Activated CD8-positive, alpha-beta memory T cell treated with anti-CD3 and anti-CD28 coated beads, Interleukin-2, amount 50 U/mL, for 1 hour (primary cell): Measurements from ENCODE around the gene CEP170B.
"Not testable (repeated sequence)": the region's sequence is repeated elsewhere in the genome, so short reads cannot be mapped to it uniquely, and the experiment has no call there.

Experiments used
- DNase-seq: peaks from one replicate; pipeline ENCODE4 v3.0.0-alpha.2; 2020; ENCODE audit errors: extremely low read depth

The CEP170B gene

DNA sequence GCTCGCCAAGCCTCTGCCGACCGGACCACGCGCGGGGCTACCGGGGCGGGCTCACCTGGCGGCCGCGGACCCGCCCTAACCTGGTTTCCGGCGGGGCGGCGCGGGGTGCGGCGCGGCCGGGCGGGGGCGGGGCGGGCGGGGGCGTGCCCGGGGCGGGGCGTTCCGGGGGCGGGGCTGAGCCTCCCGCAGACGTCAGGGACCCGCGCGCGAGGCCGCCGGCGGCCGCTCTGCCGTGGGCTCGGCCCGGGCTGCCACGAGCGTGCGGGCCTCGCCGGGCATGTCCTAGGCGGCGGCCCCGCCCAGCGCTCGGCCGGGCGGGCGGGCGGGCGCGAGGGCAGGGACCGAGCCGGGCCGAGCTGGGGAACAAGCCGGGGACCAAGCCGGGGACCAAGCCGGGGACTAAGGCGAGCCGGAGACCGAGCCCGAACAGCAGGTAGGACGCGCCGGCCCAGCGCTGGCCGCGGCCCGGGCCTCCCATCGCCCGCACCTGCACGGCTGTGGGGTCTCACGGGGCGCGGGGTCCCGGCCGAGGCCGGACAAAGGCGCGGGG, at the start of gene CEP170B:
Gene CEP170B (plus strand): TSS at position 188 of the 550 bp plus-strand sequence. CDS start 3,183 bp downstream, outside the sequence.
- no peak for DNase-seq

DNA sequence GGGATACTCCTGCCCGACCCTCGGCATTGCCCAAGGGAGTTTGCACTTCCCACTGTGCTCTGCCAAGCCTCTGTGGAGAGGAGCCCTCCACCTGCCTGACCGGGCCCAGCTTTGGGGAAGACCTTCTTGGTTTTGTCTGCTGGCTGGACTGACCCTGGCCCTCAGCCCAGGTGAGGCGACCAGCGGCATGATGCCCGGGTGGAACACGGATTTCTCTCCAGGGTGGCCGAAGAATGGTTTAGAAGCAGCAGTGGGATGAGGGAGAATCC, 48.5 kb upstream of the CEP170B start:
- no peak for DNase-seq

DNA sequence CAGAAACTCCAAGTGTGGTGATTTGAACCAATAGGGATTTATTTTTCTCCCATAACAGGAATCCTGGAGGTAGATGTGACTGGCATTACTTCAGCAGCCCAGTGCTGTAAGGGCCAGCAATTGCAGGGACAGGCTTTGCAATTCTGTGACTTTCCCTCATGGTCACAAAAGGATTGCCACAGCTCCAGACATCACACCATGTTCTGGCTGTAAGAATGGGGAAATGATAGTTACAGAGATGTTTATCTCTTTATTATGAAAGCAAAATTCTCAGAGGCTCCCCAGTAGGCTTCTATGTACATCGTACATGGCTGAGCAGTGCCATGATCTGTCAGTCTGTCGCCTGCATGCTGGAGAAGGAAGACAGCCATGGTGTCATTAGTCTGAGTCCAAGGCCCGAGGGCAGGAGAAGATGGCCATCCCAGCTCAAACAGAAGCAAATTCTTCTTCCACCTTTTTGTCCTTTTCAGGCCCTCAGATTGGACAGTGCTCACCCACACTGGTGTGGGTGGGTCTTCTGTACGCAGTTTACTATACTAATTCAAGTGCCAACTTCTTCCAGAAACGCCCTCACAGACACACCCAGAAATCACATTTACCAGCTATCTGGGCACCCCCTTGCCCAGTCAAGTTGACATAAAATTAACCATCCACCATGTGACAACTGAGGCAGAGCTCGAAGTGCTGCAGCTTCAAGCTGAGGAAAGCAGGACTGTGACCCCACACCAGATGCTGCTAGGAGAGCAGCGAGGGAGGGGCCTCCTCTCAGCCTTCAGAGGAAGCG, 46.9 kb upstream of the CEP170B start:
- DNase-seq: no peak

DNA sequence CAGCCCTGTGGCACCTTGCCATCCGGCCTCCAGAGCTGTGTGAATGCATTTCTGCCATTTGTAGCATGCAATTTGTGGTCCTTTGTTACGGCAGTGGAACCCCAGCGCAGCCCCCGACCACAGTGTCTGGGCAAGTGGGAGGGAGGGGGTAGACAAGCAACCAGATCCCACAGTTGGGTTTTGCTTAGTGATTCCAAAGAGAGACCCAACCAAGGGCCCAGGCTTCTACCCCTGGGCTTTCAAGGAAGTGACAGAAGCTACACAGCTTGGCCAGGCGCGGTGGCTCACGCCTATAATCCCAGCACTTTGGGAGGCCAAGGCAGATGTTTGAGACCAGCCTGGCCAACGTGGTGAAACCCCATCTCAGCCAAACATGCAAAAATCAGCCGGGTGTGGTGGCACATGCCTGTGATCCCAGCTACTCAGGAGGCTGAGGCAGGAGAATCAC, 46.3 kb upstream of the CEP170B start:
- no peak for DNase-seq

DNA sequence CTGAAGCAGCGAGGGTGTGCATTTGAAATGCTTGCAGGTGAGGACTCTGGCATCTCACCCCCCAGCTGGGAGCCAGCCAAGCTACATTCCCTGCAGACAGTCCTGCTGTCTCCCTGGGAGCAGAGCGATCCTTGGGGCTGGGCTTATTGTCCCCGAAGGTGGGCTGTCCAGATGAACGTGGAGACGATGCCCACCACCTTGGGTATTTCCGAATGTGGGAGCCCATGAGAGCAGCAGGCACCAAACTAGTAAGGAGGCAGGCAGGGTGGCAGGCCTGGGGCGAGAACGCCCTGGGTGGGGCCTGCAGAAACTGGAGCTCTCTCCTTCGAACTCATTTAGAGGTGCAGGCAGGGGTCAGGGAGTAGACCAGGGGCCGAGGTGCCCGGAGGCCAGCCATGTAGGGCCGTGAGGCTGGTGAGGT, 45.7 kb upstream of the CEP170B start:
- DNase-seq: no peak

DNA sequence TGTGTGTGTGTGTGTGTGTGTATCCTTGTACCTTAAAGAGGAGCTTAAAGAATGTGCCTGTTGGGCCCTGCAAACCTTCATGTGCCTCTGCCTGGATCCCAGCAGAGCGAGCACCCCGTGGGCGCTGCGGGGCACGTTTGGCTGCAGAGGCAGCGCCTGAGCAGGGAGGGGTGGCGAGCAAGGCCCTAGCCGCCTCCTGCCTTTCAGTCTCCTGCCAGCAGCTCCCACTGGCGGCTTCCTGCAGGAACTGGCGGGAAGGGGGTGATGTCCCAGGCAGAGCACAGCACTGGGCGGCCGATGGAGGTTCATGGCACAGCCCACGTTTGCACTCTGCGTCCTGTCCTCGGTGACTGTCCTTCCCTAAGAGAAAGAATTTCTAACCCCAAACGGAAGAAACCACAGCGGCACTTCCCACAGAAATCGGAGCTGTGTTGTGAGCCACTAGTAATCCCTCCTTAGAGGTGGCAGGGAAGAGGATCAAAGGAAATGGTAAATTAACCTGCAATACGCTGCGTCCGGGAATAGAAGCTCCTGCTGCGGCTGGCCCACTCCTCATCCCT, 44.3 kb upstream of the CEP170B start:
- DNase-seq: no peak

DNA sequence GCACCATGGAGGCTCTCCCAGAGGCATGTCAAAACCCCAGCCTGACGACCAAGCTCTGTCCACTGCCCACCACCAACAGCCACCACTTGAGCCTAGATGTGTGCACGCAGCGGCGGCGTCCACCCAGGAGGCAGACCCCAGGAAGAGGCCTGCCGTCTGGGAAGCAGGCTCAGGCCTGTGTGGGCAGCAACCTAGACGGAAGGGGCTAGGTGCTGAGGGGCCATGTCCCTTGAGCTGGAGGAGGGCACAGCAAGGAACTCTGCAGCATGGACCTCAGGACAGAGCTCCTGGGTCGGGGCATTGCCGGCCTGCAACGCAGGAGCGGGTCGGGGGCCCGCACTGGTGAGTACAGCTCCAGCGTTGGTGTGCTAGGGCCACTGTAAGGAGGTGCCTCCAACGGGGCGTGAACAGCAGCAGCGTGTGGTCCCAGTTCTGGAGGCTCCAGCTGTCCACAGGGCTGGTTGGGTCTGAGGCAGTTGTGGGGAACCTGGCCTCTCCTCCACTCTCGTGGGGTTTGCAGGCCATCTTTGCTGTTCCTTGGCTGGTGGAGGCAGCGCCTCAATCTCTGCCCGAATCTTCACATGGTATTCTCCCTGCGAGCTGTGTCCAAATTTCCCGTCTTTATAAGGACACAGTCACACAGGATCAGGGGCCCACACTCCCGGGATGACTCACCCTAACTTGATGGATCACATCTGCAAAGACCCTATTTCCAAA, 43.7 kb upstream of the CEP170B start:
- no peak for DNase-seq

DNA sequence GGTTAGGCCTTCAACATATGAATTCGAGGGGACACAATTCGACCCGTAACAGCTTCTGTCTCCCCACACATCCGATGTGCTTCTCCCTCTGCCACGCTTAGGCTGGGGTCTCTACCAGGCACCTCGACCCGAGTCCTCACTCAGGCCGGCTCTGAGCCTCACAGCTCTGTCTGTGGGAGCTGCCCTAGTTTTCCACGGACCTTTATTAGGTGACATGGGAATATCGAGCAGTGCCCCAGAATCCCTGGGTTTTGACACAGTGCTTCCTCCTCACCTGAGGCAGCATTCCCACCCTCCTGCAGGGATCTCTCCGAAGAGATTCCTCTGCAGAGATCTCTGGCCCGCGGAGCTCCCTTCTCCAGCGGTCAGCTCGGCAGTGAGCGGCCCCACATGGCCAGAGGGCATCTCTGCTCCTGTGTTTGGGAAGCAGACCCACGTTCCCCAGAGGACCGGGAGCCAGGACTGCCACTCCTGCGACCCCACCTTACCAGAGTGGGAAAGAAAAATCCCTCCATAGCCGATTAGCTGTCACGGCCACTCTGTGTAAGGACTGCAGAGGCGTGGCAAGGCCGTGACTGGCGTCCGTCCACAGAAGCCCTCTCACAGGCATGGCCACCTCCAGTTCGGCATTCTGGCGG, 43.0 kb upstream of the CEP170B start:
- no peak for DNase-seq

DNA sequence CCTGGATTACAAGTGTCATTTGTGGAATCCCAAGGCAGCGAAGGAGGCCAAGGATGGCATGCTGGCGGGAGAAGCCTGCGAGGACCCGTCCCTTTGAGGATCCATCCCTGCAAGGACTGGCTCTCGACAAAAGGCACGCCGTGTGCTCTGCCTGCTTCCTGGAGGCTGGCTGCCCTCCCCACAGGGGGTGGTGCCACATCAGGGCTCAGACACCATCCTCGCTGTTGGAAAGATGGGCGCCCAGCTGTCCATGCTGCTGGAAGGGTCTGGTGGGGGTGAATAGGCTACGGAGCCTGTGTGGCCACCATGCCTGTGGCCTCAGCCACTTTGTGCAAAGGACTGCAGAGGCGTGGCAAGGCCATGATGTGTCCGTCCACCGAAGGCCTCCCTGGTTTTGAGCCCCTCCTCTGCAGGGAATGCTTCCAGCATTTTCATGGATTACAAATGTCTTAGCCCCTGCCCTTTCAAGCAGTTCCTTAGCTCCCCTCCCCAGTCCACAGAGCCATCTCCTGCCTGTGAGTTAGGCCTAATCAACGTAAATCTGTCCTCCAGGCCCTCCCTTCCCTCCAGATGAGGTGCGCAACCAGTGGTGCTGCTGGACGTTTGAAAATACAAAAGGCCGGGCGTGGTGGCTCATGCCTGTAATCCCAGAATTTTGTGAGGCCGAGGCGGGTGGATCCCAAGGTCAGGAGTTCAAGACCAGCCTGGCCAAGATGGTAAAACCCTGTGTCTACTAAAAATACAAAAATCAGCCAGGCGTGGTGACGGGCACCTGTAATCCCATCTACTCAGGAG, 42.0 kb upstream of the CEP170B start:
- DNase-seq: no peak

DNA sequence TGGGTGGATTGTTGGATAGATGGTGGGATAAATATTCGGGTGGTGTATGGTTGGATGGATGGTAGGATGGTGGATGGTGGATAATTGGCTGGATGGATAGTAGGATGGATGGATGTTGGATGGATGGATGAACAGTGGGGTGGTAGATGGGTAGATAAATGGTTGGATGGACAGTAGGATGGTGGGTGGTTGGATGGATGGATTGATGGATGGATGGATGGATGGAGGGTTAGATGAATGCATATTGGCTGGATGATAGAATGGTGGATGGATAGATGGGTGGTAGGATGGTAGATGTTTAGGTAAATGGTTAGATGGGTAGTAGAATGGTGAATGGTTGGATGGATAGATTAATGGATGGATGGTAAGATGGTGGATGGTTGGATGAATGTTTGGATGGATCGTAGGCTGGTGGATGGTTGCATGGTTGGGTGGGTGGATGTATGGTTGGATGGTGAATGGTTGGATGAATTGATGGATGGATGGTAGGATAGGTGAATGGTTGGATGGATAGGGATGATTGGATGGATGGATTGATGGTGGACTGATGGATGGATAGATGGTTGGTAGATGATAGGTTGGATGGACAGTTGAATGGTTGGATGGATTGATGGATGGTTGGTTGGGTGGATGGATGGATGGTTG, 40.6 kb upstream of the CEP170B start:
- DNase-seq: no peak

DNA sequence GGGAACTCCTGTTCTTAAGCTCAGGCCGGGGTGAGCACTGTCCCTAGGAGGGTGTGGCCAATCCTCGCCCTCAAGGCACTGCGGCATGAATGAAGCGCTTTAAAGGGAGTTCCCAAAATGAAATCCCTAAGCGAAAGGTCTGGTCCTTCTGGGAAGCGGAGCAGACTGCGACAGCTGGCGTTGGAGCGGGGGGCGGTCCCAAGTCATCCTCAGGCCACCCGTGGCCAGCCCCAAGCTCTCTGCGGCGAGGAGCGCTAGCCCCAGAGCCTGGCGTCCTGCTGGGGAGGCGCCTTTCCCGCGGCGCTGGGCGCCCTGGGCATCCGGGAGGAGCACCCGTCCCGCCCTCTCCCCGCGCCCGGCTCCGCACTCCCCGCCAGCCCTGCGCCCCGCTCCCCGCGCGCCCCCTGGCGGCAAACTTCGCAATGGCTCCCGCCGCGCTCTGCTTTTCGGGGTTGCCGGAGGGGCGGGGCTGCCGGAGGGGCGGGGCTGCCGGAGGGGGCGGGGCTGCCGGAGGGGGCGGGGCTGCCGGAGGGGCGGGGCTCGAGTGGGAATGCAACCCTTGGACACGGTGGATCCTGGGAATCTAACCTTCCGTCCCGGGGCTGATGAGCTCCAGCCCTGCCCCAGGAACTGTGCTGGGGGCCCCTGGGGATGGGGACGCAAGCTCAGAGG, 38.7 kb upstream of the CEP170B start:
- DNase-seq: peak; percentile 68

DNA sequence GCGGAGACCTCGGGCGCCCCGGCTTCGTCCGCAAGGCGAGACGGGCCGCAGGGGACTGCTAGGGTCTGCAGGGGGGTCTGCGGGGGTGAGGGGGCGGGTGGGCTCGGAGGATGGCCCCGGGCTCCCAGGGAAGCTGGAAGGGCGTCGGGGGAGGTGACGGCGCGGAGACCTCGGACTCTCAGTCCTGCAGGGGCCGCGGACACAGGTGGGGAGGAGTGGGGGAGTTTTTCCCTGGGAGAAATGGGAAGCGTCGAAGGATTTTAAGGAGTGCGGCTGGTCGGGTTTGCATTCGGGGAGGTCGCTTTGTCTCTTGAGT, 38.2 kb upstream of the CEP170B start:
- no peak for DNase-seq

DNA sequence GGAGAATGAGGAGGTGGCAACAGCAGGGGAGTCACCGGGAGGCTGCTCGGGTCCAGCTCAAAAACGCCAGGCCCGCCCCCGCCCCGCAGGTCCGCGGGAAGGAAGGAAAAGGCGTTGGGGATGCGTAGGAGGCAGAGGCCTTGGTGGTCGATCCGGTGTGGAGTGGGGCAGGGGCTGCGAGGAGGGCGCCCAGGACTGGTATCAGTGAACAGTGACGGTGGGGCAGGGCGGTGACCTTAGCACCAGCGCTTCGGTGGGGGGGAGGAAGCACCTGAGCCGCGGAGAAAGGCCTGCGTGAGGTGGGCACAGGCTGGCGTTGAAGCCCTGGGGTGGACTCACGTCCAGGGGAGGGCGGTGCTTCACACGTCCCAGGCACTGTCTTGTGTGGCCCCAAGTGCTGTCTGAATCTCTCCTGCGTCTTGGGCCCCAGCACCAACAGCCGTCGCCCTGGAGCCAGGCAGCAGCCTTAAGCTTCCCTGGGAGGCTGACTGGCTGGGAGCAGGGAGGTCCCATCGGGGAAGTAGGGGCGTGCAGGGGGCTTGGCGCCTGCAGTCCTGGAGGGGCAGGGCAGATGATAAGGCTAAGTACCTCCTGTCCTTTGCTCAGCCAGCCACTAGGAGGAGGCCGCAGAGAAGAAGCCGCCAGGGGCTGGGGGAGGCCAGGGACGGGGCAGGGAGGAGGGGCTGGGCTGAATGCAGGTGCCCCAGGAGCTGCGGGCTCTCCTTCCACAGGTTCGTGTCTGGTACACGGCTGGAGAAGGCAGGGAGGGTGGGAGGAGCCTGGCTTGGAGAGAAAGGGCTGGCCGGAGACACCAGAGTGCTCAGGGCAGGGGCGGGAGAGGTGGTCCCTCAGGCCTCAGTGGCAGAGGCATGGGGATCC, 37.7 kb upstream of the CEP170B start:
- no peak for DNase-seq

DNA sequence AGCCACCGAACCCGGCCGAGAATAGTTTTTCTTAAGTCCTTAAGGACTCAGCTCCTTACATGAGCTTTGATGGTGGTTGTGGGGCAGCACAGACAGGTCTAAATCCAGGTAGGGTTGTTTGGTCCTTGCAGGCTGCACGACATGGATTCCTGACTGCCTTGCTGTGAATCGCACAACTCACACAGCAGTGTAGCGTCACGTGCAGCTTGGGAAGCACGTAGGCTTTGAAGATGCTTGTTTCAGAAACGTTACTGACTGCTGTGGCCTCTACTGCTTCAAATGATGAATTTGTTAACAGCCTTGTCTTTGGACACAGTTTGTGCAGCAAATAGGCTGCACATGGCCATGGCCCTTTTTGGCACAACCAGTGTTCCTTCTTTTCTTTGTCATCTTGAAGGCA, 34.3 kb upstream of the CEP170B start:
- DNase-seq: no peak

DNA sequence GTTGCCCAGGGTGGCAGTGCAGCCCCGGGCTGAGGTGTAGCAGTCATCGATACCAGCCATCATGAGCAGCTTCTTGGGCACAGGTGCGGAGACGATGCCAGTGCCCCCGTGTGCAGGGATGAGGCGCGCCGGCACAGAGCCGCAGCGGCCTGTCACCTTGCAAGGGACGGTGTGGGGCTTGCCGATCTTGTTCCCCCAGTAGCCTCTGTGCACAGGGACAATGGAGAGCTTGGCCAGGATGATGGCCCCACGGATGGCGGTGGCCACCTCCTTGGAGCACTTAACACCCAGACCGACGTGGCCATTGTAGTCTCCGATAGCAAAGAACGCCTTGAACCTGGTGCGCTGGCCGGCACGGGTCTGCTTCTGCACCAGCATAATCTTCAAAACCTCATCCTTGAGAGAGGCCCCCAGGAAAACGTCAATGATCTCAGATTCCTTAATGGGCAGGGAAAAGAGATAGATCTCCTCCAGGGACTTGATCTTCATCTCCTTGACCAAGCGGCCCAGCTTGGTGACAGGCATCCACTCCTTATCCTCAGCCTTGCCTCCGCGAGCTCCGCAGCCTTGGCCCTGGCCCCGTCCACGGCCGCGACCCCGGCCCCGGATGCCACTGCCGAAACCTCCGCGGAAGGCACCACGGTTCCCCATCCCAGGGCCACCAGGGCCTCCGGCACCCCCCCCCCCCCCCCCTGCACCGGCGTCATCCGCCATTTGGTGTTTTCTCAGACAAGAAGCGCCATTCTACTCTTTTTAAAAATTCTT, 28.7 kb upstream of the CEP170B start:
- not testable (repeated sequence) for DNase-seq

DNA sequence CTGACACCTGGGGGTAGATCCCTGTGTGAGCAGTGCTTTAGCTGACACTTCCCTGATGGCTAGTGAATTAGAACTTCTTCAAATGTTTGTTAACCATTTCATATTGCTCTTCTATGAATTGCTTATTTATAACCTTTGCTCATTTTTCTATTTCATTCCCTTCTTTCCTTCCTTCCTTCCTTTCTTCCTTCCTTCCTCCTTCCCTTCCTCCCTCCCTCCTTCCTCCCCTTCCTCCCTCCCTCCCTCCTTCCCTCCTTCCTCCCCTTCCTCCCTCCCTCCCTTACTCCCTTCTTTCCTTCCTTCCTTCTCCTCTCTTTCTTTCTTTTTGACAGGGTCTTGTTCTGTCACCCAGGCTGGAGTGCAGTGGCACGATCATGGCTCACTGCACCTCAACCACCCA, 23.3 kb upstream of the CEP170B start:
- no peak for DNase-seq

DNA sequence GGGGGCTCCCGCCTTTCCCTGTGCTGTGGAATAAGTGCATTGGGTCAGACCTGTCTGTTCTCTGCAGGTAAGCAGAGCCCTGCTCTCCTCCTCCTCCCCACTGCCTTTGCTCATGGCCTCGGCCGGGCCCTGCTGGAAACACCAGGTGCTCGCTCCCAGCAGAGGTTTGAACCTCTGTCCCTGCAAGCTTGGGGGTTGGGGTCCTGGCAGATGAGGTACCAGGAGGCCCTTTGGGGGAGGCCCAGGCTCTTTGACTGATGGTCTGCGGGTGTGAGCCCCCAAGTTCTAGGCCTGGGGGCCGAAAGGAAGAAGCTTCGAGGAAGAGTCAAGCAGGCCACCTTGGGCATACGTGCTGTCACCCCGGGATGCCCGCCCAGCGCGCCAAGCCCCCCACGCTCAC, 22.1 kb upstream of the CEP170B start:
- DNase-seq: no peak

DNA sequence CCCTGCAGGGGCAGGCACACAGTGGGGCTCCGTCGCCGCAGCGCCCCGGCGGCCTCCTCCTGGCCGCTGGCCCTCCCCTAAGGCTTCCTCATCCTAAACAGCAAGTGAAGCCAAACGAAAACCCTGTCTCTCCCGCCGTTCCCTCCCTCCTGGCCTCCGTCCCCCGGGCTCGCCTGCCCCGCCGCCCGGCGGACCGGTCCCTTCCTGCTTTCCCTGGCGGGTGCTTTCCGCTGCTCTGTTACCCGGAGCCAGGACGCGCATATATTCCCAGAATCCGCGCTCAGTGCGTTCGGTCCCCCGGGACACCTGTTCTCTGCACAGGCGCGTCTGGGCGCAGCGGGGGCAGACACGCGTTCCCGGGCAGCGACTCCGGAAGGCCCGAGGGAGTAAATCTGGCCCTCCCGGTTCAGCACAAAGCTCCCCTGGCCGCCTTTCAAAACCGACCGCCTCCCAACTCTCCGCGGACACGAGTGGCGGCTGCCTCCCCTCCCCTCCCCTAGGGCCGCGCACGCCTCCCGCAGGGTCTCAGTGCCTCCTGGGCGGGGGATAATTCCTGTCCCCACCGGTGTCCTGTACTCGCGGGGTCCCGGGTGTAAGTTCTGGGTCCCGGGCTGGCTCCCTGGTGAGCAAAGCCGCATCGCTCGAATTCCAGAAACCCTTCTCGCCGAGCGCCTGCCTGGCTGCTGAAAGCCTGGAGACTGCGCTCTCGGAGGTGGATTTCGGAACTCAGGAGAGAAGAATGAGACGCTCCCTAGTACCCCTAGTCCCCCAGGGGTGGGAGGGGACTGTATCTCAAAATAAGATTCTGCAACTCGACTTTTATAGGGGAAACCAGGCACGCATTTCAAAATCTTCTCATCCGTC, 21.4 kb upstream of the CEP170B start:
- DNase-seq: no peak
